KMS-11 (cell line): Measurements from ENCODE around the gene VEGFB.

Source experiments
- H2AFZ ChIP-seq: fragments of 200-600 bp; sonication (generic); 2 replicates; pipeline ENCODE4 v1.6.1; 2016; ENCODE audit warnings: antibody characterized with exemption, mixed run types, low read depth
- H3K27ac ChIP-seq: fragments of 200-600 bp; sonication (generic); 2 replicates; pipeline ENCODE4 v1.6.1; 2016; ENCODE audit warnings: mild to moderate bottlenecking, mixed run types
- H3K27me3 ChIP-seq: fragments of 200-600 bp; sonication (generic); 2 replicates; pipeline ENCODE4 v1.6.1; 2017; ENCODE audit warnings: mild to moderate bottlenecking, low read depth, mixed run types, moderate library complexity; ENCODE audit not compliant: insufficient read depth
- H3K36me3 ChIP-seq: fragments of 200-600 bp; sonication (generic); 2 replicates; pipeline ENCODE4 v1.6.1; 2017; ENCODE audit warnings: mild to moderate bottlenecking, mixed run types; ENCODE audit not compliant: insufficient read depth
- H3K4me1 ChIP-seq: fragments of 200-600 bp; sonication (generic); 2 replicates; pipeline ENCODE4 v1.6.1; 2016; ENCODE audit warnings: mild to moderate bottlenecking, low read depth, mixed run types; ENCODE audit not compliant: poor library complexity, severe bottlenecking
- H3K4me2 ChIP-seq: fragments of 200-600 bp; sonication (generic); 2 replicates; pipeline ENCODE4 v1.7.0; 2016; ENCODE audit warnings: mild to moderate bottlenecking, mixed run types
- H3K4me3 ChIP-seq: fragments of 200-600 bp; sonication (generic); IDR thresholded peaks from 2 replicates; pipeline ENCODE4 v1.6.1; 2017; ENCODE audit warnings: low read depth, low read length, mixed read lengths; ENCODE audit not compliant: insufficient read depth
- H3K79me2 ChIP-seq: fragments of 200-600 bp; sonication (generic); 2 replicates; pipeline ENCODE4 v1.6.1; 2016; ENCODE audit warnings: low read depth, mixed run types; ENCODE audit not compliant: insufficient read depth
- H3K9ac ChIP-seq: fragments of 200-600 bp; sonication (generic); 2 replicates; pipeline ENCODE4 v1.6.1; 2016; ENCODE audit warnings: mild to moderate bottlenecking, mixed run types
- H4K20me1 ChIP-seq: fragments of 200-600 bp; sonication (generic); 2 replicates; pipeline ENCODE4 v1.6.1; 2016; ENCODE audit warnings: mild to moderate bottlenecking, mixed run types; ENCODE audit not compliant: insufficient read depth
- CTCF ChIP-seq: fragments of 200-600 bp; sonication (generic); conservative IDR thresholded peaks from 2 replicates; pipeline ENCODE4 v1.6.1; 2017; ENCODE audit warnings: low read depth, mild to moderate bottlenecking, antibody characterized with exemption, low read length, moderate library complexity, mixed read lengths

Gene VEGFB

GRCh38 chr11:64233913-64234586, at the start of gene VEGFB:
Gene VEGFB (plus strand): TSS chr11:64234584. CDS start chr11:64234834, 250 bp downstream.
- Histone ChIP-seq H3K27ac (no peak within 1 kb of the TSS), H3K4me1 (peaks cover 23% of the 10 kb centered on the region), H3K4me2 (peak within 1 kb of the TSS; percentile 88), H2AFZ (peak within 1 kb of the TSS; percentile 67), H3K27me3 (no peaks in the 10 kb centered on the region), H3K79me2 (no peaks in the 10 kb centered on the region), H3K36me3 (no peaks in the 10 kb centered on the region), H3K9ac (peak within 1 kb of the TSS; percentile 25; the same call in 1 of the 2 replicates), H4K20me1 (no peaks in the 10 kb centered on the region), H3K4me3 (peak within 1 kb of the TSS; percentile 40)
- TF ChIP-seq CTCF: no peak

- Histone ChIP-seq H3K36me3 (peaks cover 8% of the 10 kb centered on the region; the same call in 1 of the 2 replicates), H3K4me1 (peaks cover 36% of the 10 kb centered on the region)
Observed at GRCh38 chr11:64185175-64185692, 49.1 kb upstream of the VEGFB start.

GRCh38 chr11:64185693-64186491, 48.5 kb upstream of the VEGFB start, which contains the start of gene STIP1:
Gene STIP1 (plus strand): TSS chr11:64186171. CDS start chr11:64186262, 91 bp downstream.
- peaks cover 8% of the 10 kb centered on the region; the same call in 1 of the 2 replicates for H3K36me3 ChIP-seq
- H3K9ac ChIP-seq: peak within 1 kb of the TSS; percentile 78
- peaks cover 33% of the 10 kb centered on the region for H3K4me1 ChIP-seq
- no peak within 1 kb of the TSS for H3K4me3 ChIP-seq
- TF ChIP-seq CTCF: no peak
- peaks cover 27% of the 10 kb centered on the region; the same call in 1 of the 2 replicates for H3K79me2 ChIP-seq
- peak within 1 kb of the TSS; percentile 72 for H3K4me2 ChIP-seq
- H3K27me3 ChIP-seq: no peaks in the 10 kb centered on the region
- no peak within 1 kb of the TSS for H2AFZ ChIP-seq
- H3K27ac ChIP-seq: peak within 1 kb of the TSS; percentile 82
- H4K20me1 ChIP-seq: peaks cover 8% of the 10 kb centered on the region

More at GRCh38 chr11:64185175-64185692, 49.1 kb upstream of the VEGFB start:
- peak overlapping the region; percentile 78 for H3K9ac ChIP-seq
- H3K27ac ChIP-seq: peak overlapping the region; percentile 82
- no peaks in the 10 kb centered on the region for H3K27me3 ChIP-seq
- H3K4me2 ChIP-seq: peak overlapping the region; percentile 72
- H3K79me2 ChIP-seq: peaks cover 27% of the 10 kb centered on the region; the same call in 1 of the 2 replicates
- no peak for TF ChIP-seq CTCF
- H4K20me1 ChIP-seq: peaks cover 5% of the 10 kb centered on the region; the same call in 1 of the 2 replicates
- H2AFZ ChIP-seq: no peak overlapping the region
- H3K4me3 ChIP-seq: no peak overlapping the region

- no peak overlapping the region for H3K4me2 ChIP-seq
- no peak overlapping the region for H3K4me3 ChIP-seq
- H3K9ac ChIP-seq: no peak overlapping the region; the same call in 1 of the 2 replicates
- peaks cover 25% of the 10 kb centered on the region for H3K4me1 ChIP-seq
- peaks cover 27% of the 10 kb centered on the region; the same call in 1 of the 2 replicates for H3K79me2 ChIP-seq
- TF ChIP-seq CTCF: no peak
- no peak overlapping the region for H2AFZ ChIP-seq
- no peaks in the 10 kb centered on the region for H3K27me3 ChIP-seq
- H3K27ac ChIP-seq: no peak overlapping the region; the same call in 1 of the 2 replicates
- peaks cover 11% of the 10 kb centered on the region for H4K20me1 ChIP-seq
- peaks cover 8% of the 10 kb centered on the region; the same call in 1 of the 2 replicates for H3K36me3 ChIP-seq
Observed at GRCh38 chr11:64186492-64187165, 47.8 kb upstream of the VEGFB start.
